SK-N-SH (cell line): ENCODE results near the gene SLC25A10. TPM values are rescaled to one million over a fixed set of nuclear protein-coding genes. Genes with fewer than 3 reads are reported as not detected.

Experiments
- CTCF ChIA-PET: fragments of 300-600, 350-600 bp; formaldehyde crosslinking; extraction: SDS; loops from one replicate; lab custom pipeline; 2021; lab: Yijun Ruan, JAX
- POLR2A ChIA-PET: fragments of 350-600 bp; sonication (Branson Sonifier 250); formaldehyde crosslinking; extraction: SDS; loops from one replicate; lab custom pipeline; 2020; ENCODE audit warnings: antibody characterized with exemption, inconsistent platforms; lab: Yijun Ruan, JAX
- DNase-seq: peaks from one replicate; pipeline ENCODE4 v3.0.0; 2012
- H2AFZ ChIP-seq: fragments of 200-600 bp; sonication (generic); 2 replicates; pipeline ENCODE4 v1.8.1; 2016; ENCODE audit warnings: antibody characterized with exemption, mild to moderate bottlenecking, low read depth
- H3F3A ChIP-seq: fragments of 200-600 bp; sonication (generic); replicated peaks from 2 replicates; pipeline ENCODE3; 2016; ENCODE audit warnings: antibody characterized with exemption, mild to moderate bottlenecking; ENCODE audit not compliant: insufficient read depth
- H3K27ac ChIP-seq, 2 experiments: fragments of 200-500 bp in 1 of 2; fragments of 200-600 bp in 1 of 2; sonication (Bioruptor generic) in 1 of 2; sonication (generic), shearing (Covaris generic) in 1 of 2; 2 replicates each; pipeline versions ENCODE4 v1.5.1 to v1.6.1; 2014 to 2016; ENCODE audit warnings: low read depth in 2 of 2, inconsistent platforms in 1 of 2, low read length in 1 of 2, mild to moderate bottlenecking in 1 of 2, mixed read lengths in 1 of 2
- H3K27me3 ChIP-seq: fragments of 200-600 bp; sonication (generic), shearing (Covaris generic); 2 replicates; pipeline ENCODE4 v1.6.1; 2016; ENCODE audit warnings: mixed run types; ENCODE audit not compliant: insufficient read depth
- H3K36me3 ChIP-seq, 2 experiments: fragments of 200-500 bp in 1 of 2; fragments of 200-600 bp in 1 of 2; sonication (Bioruptor generic) in 1 of 2; sonication (generic) in 1 of 2; replicated peaks in 1 of 2; 2 replicates each; pipeline versions ENCODE3 to v1.5.1; 2014 to 2016; ENCODE audit warnings: low read length in 1 of 2, mild to moderate bottlenecking in 1 of 2; ENCODE audit not compliant: insufficient read depth in 2 of 2, control insufficient read depth in 1 of 2
- H3K4me1 ChIP-seq, 2 experiments: fragments of 200-500 bp in 1 of 2; fragments of 200-600 bp in 1 of 2; sonication (Bioruptor generic) in 1 of 2; sonication (generic), shearing (Covaris generic) in 1 of 2; 2 replicates each; pipeline versions ENCODE4 v1.5.1 to v1.6.1; 2014 to 2016; ENCODE audit warnings: low read depth in 1 of 2, low read length in 1 of 2, mixed run types in 1 of 2; ENCODE audit not compliant: insufficient read depth in 2 of 2, control insufficient read depth in 1 of 2
- H3K4me2 ChIP-seq: fragments of 200-600 bp; sonication (generic), shearing (Covaris generic); 2 replicates; pipeline ENCODE4 v1.6.1; 2017; ENCODE audit warnings: mixed run types
- H3K4me3 ChIP-seq, 2 experiments: fragments of 200-500 bp in 1 of 2; fragments of 200-600 bp in 1 of 2; sonication (Bioruptor generic) in 1 of 2; sonication (generic), shearing (Covaris generic) in 1 of 2; 2 replicates each; pipeline versions ENCODE4 v1.5.1 to v1.8.1; 2014 to 2016; ENCODE audit warnings: low read depth in 2 of 2, inconsistent platforms in 1 of 2, low read length in 1 of 2, mild to moderate bottlenecking in 1 of 2, mixed read lengths in 1 of 2, moderate library complexity in 1 of 2
- H3K79me2 ChIP-seq: fragments of 200-600 bp; sonication (generic); 2 replicates; pipeline ENCODE4 v1.8.1; 2017; ENCODE audit warnings: mild to moderate bottlenecking; ENCODE audit not compliant: insufficient read depth
- H3K9ac ChIP-seq: fragments of 200-600 bp; sonication (generic); 2 replicates; pipeline ENCODE4 v1.6.1; 2017; ENCODE audit warnings: mixed run types
- H3K9me2 ChIP-seq: fragments of 200-600 bp; sonication (generic); 2 replicates; pipeline ENCODE4 v1.6.1; 2017; ENCODE audit warnings: mixed run types
- H3K9me3 ChIP-seq: fragments of 200-600 bp; sonication (generic); 2 replicates; pipeline ENCODE4 v1.6.1; 2017; ENCODE audit warnings: mixed run types, mild to moderate bottlenecking, moderate library complexity
- H4K20me1 ChIP-seq: fragments of 200-600 bp; sonication (generic); 2 replicates; pipeline ENCODE4 v1.6.1; 2017; ENCODE audit warnings: mild to moderate bottlenecking, mixed run types; ENCODE audit not compliant: insufficient read depth
- ELF1 ChIP-seq: IDR thresholded peaks from 2 replicates; pipeline ENCODE4 v1.4.0; 2012
- EP300 ChIP-seq, 2 experiments: IDR thresholded peaks; 2 replicates each; pipeline versions ENCODE4 v1.4.0 to v1.6.1; 2012; ENCODE audit warnings: borderline replicate concordance in 1 of 2, low read depth in 1 of 2, low read length in 1 of 2
- EZH2phosphoT487 ChIP-seq: fragments of 200-600 bp; sonication (generic); IDR thresholded peaks from 2 replicates; pipeline ENCODE4 v1.6.1; 2017; ENCODE audit warnings: low read depth, mixed run types, mild to moderate bottlenecking, antibody characterized with exemption, moderate library complexity, borderline replicate concordance
- FOXM1 ChIP-seq: IDR thresholded peaks from 2 replicates; pipeline ENCODE4 v1.4.0; 2012; ENCODE audit warnings: low read depth, mild to moderate bottlenecking
- GATA2 ChIP-seq: sonication (generic); formaldehyde crosslinking; IDR thresholded peaks from 2 replicates; pipeline ENCODE4 v1.5.0; 2020; ENCODE audit warnings: mild to moderate bottlenecking, missing genetic modification reagents
- MEF2A ChIP-seq: IDR thresholded peaks from 2 replicates; pipeline ENCODE4 v1.4.0; 2012; ENCODE audit warnings: low read depth, borderline replicate concordance
- POLR2AphosphoS5 ChIP-seq: IDR thresholded peaks from 2 replicates; pipeline ENCODE4 v1.6.1; 2012; ENCODE audit warnings: low read depth, low read length
- RAD21 ChIP-seq: IDR thresholded peaks from 2 replicates; pipeline ENCODE4 v1.6.1; 2012; ENCODE audit warnings: mild to moderate bottlenecking, low read length
- RXRA ChIP-seq: IDR thresholded peaks from 2 replicates; pipeline ENCODE4 v1.4.0; 2012; ENCODE audit warnings: low read depth, mild to moderate bottlenecking, borderline replicate concordance
- SIN3A ChIP-seq: IDR thresholded peaks from 2 replicates; pipeline ENCODE4 v1.6.1; 2012; ENCODE audit warnings: low read depth, mild to moderate bottlenecking, low read length, moderate library complexity, borderline replicate concordance
- TAF1 ChIP-seq: IDR thresholded peaks from 2 replicates; pipeline ENCODE4 v1.6.1; 2012; ENCODE audit warnings: low read depth, mild to moderate bottlenecking, low read length, moderate library complexity, borderline replicate concordance
- TEAD4 ChIP-seq: IDR thresholded peaks from 2 replicates; pipeline ENCODE4 v1.4.0; 2012; ENCODE audit warnings: mild to moderate bottlenecking, borderline replicate concordance; ENCODE audit not compliant: insufficient read depth
- YY1 ChIP-seq: IDR thresholded peaks from 2 replicates; pipeline ENCODE4 v1.4.0; 2012; ENCODE audit warnings: low read depth, mild to moderate bottlenecking
- WGBS: methylation state at CpG from one replicate; pipeline ENCODE4 v1.1.6; 2017; ENCODE audit warnings: low lambda C conversion rate; 5-methylcytosine and 5-hydroxymethylcytosine counted together
- polyA plus RNA-seq, 3 experiments: library from polyadenylated mRNA; depleted of rRNA; stranded (reverse); fragments of >200 nt; gene quantifications; 2 replicates each; pipeline ENCODE4 v1.2.3, GENCODE V29; 2012
- TF ChIP-seq, protein P1 (sequence below): fragments of 200-600 bp; sonication (generic); IDR thresholded peaks from 2 replicates; pipeline ENCODE4 v1.6.1; 2017; ENCODE audit warnings: antibody characterized with exemption, mild to moderate bottlenecking, moderate library complexity
- TF ChIP-seq, protein P2 (sequence below): fragments of 150-350 bp; IDR thresholded peaks from 2 replicates; pipeline ENCODE4 v1.6.1; 2016; ENCODE audit warnings: mild to moderate bottlenecking, low read depth, low read length
- TF ChIP-seq, protein P3 (sequence below): fragments of 150-350 bp; IDR thresholded peaks from 2 replicates; pipeline ENCODE4 v1.6.1; 2017; ENCODE audit warnings: antibody characterized with exemption, low read length, low read depth, borderline replicate concordance

The SLC25A10 gene
- polyA plus RNA-seq, 1 of the 3 experiments (the other 2 are of a cell fraction), result 34.7 TPM

DNA sequence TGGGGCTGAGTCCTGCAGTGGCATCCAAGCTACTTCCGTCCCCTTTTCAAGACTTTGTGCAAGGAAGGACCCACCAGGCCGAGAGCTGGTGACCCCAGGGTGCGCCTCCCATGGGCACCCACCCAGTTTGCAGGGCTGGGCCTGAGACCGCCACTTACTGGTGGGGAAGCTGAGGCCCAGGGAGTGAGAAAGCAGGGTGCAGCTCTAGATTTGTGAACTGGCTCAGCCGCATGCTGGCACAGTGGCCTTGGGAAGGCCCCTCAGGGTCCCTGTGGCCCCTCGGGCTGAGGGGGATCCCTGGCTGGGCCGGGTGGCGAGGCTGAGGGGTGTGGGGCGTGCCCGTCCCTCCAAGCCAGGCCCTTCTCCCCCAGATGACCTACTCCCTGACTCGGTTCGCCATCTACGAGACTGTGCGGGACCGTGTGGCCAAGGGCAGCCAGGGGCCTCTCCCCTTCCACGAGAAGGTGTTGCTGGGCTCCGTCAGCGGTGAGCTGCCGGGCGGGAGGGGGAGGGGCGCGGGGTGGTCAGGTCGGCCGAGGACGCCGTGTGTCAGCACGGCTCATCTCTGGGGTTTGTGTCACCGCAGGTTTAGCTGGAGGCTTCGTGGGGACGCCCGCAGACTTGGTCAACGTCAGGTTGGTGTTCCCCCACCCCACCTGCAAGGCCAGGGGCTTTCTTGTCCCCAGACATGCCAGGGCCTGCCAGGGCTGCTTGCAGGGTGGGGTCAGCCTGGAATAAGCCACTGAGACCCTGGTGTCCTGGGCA is 3.2 kb downstream of the SLC25A10 start:
- H3K4me1 ChIP-seq, result peaks cover 22 to 33% of the 10 kb centered on the region in 2 experiments; a peak in 3 of 4 replicates
- peaks cover 24% of the 10 kb centered on the region; the same call in 1 of the 2 replicates for H3K79me2 ChIP-seq
- no peak overlapping the region for H3K27ac ChIP-seq
- 94% methylated on average over 26 of the region's 32 CpGs for WGBS
- CTCF ChIA-PET, result interaction anchor here (0.8 to 4.4 kb wide), 8 partner anchors 8 to 305 kb away, joined by 3 to 33 read pairs (median 4); partner anchors contain the start of gene MRPL12
- H3F3A ChIP-seq, result peaks cover 14% of the 10 kb centered on the region
- H3K9me2 ChIP-seq, result no peaks in the 10 kb centered on the region
- no peaks in the 10 kb centered on the region for H4K20me1 ChIP-seq
- H2AFZ ChIP-seq, result no peak overlapping the region
- no peak overlapping the region for H3K4me3 ChIP-seq
- peaks cover 0 to 9% of the 10 kb centered on the region in 2 experiments for H3K36me3 ChIP-seq
- no peaks in the 10 kb centered on the region for H3K9me3 ChIP-seq
- POLR2A ChIA-PET, result interaction anchor here (1.9 to 3.8 kb wide), 2 partner anchors 8 to 13 kb away, joined by 9 to 30 read pairs; partner anchors contain the start of gene MRPL12
- no peak overlapping the region for H3K9ac ChIP-seq
- TF ChIP-seq TEAD4 (no peak), SIN3A (no peak), EP300 (IDR thresholded peaks at IDR 0.05; ENCODE audit: borderline replicate concordance in 1 of 2, low read depth in 1 of 2, low read length in 1 of 2) (no peak), MEF2A (no peak), POLR2AphosphoS5 (no peak), GATA2 (CRISPR knock-in tag) (no peak), ELF1 (no peak), EZH2phosphoT487 (no peak)
- TF ChIP-seq, protein P1, sequence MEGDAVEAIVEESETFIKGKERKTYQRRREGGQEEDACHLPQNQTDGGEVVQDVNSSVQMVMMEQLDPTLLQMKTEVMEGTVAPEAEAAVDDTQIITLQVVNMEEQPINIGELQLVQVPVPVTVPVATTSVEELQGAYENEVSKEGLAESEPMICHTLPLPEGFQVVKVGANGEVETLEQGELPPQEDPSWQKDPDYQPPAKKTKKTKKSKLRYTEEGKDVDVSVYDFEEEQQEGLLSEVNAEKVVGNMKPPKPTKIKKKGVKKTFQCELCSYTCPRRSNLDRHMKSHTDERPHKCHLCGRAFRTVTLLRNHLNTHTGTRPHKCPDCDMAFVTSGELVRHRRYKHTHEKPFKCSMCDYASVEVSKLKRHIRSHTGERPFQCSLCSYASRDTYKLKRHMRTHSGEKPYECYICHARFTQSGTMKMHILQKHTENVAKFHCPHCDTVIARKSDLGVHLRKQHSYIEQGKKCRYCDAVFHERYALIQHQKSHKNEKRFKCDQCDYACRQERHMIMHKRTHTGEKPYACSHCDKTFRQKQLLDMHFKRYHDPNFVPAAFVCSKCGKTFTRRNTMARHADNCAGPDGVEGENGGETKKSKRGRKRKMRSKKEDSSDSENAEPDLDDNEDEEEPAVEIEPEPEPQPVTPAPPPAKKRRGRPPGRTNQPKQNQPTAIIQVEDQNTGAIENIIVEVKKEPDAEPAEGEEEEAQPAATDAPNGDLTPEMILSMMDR, result no peak
- DNase-seq, result no peak
- H3K4me2 ChIP-seq, result no peak overlapping the region
- H3K27me3 ChIP-seq, result no peaks in the 10 kb centered on the region

DNA sequence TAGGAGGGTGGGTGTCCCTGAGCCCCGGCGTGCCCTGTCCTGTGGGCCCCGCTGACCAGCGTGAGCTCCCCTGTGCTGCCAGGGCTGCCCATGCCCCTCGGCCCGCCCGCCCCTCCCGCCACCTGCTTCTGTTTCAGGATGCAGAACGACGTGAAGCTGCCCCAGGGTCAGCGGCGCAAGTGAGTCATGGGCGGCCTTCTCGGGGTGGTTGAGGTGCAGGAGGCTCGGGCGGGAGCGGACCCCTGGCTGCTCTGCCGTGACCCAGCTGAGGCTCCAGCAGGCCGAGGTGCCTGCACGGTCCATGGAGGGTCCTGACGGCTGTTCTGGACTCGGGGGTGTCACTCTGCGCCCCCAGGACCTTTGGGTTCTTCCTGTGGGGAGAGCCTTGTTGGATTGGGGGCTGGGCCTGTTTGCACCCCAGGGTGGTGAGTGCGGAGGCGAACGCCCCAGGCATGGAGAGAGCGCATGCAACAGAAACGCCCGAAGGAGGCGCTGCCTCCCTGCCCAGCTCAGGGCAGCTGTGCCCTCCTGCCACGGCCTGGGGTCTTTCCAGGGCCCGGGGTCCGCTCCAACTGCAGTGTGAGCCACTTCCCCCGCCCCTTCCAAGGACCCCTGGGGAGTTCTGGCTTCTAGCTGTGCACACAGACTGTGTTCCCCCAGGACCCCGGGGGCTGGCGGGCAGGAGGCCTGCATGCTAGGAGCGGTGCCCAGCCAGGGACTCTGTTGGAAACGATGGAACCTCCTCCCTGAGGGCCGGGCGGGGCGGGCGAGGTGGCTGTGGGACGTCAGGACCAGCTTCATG is 4.0 kb downstream of the SLC25A10 start:
- Histone ChIP-seq H3K9me3 (no peaks in the 10 kb centered on the region), H3K27ac (no peak overlapping the region), H4K20me1 (no peaks in the 10 kb centered on the region), H3K4me2 (no peak overlapping the region), H3K36me3 (peaks cover 0 to 9% of the 10 kb centered on the region in 2 experiments), H3K27me3 (no peaks in the 10 kb centered on the region), H3K9ac (no peak overlapping the region), H3K4me1 (peaks cover 17 to 26% of the 10 kb centered on the region in 2 experiments; a peak in 3 of 4 replicates), H3K9me2 (no peaks in the 10 kb centered on the region), H3K4me3 (no peak overlapping the region), H3K79me2 (peaks cover 24% of the 10 kb centered on the region; the same call in 1 of the 2 replicates), H2AFZ (no peak overlapping the region), H3F3A (peaks cover 11% of the 10 kb centered on the region)
- ChIA-PET POLR2A (interaction anchor here (1.9 kb wide), 1 partner anchor 13 kb away, joined by 9 read pairs; the partner anchor contains the start of gene MRPL12), CTCF (interaction anchor here (0.8 to 1.2 kb wide), 2 partner anchors 19 to 99 kb away, joined by 3 to 4 read pairs; no protein-coding TSS in a partner anchor)
- TF ChIP-seq RXRA, result no peak
- TF ChIP-seq, protein P2, sequence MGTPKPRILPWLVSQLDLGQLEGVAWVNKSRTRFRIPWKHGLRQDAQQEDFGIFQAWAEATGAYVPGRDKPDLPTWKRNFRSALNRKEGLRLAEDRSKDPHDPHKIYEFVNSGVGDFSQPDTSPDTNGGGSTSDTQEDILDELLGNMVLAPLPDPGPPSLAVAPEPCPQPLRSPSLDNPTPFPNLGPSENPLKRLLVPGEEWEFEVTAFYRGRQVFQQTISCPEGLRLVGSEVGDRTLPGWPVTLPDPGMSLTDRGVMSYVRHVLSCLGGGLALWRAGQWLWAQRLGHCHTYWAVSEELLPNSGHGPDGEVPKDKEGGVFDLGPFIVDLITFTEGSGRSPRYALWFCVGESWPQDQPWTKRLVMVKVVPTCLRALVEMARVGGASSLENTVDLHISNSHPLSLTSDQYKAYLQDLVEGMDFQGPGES, result no peak
- no peak for TF ChIP-seq TAF1
- no peak for TF ChIP-seq YY1
- TF ChIP-seq RAD21, result no peak
- TF ChIP-seq FOXM1, result no peak
- TF ChIP-seq, protein P1, result no peak
- TF ChIP-seq, protein P3, sequence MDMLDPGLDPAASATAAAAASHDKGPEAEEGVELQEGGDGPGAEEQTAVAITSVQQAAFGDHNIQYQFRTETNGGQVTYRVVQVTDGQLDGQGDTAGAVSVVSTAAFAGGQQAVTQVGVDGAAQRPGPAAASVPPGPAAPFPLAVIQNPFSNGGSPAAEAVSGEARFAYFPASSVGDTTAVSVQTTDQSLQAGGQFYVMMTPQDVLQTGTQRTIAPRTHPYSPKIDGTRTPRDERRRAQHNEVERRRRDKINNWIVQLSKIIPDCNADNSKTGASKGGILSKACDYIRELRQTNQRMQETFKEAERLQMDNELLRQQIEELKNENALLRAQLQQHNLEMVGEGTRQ, result no peak
- DNase-seq, result no peak
- 93% methylated on average over 36 of the region's 43 CpGs for WGBS
